WTC11 (cell line): ENCODE measurements around the gene CSKMT. TPM values are rescaled to one million over a fixed set of nuclear protein-coding genes. Genes with fewer than 3 reads are reported as not detected.

Experiments used
- ATAC-seq: fragments of 200-7000 bp; cut with Tn5 transposase; 2 replicates; pipeline ENCODE4 v1.10.0; 2021; ENCODE audit warnings: mild to moderate bottlenecking, moderate library complexity
- CTCF ChIA-PET: fragments of 300-600 bp; sonication (Branson Sonifier 250); formaldehyde crosslinking; loops from one replicate; lab custom pipeline; 2021; ENCODE audit warnings: antibody characterized with exemption; lab: Charles Lee
- POLR2A ChIA-PET: fragments of 350-600 bp; sonication (Branson Sonifier 250); formaldehyde crosslinking; loops from one replicate; lab custom pipeline; 2021; ENCODE audit warnings: antibody characterized with exemption; lab: Charles Lee
- DNase-seq: peaks from one replicate; pipeline ENCODE4 v3.0.0; 2021; ENCODE audit warnings: low spot score
- H3K27ac Mint-ChIP-seq: 2 replicates; pipeline ENCODE4 v1.8.0; 2021; ENCODE audit warnings: mixed read lengths
- H3K27me3 Mint-ChIP-seq: 2 replicates; pipeline ENCODE4 v1.8.0; 2021; ENCODE audit warnings: low read depth, mild to moderate bottlenecking, moderate library complexity, mixed read lengths
- H3K36me3 Mint-ChIP-seq: 2 replicates; pipeline ENCODE4 v1.8.0; 2021; ENCODE audit warnings: mixed read lengths
- H3K4me1 Mint-ChIP-seq: 2 replicates; pipeline ENCODE4 v1.8.0; 2022; ENCODE audit warnings: mixed read lengths
- H3K4me3 Mint-ChIP-seq: 2 replicates; pipeline ENCODE4 v1.8.0; 2021; ENCODE audit warnings: mild to moderate bottlenecking, moderate library complexity, mixed read lengths
- H3K9me3 Mint-ChIP-seq: 2 replicates; pipeline ENCODE4 v1.8.0; 2021; ENCODE audit warnings: mixed read lengths
- FOXJ3 ChIP-seq: sonication (generic); formaldehyde crosslinking; IDR thresholded peaks from 2 replicates; pipeline ENCODE4 v1.9.0; 2021; ENCODE audit warnings: missing genetic modification reagents, mild to moderate bottlenecking, borderline replicate concordance
- FOXK1 ChIP-seq: sonication (generic); formaldehyde crosslinking; IDR thresholded peaks from 2 replicates; pipeline ENCODE4 v1.8.0; 2022; ENCODE audit warnings: mild to moderate bottlenecking, moderate library complexity, missing genetic modification reagents
- HMGA2 ChIP-seq: fragments of 250-450 bp; sonication (Bioruptor Pico); IDR thresholded peaks from 2 replicates; pipeline ENCODE4 v1.4.0; 2021; ENCODE audit warnings: mild to moderate bottlenecking, moderate library complexity
- JAZF1 ChIP-seq: fragments of 250-450 bp; sonication (Bioruptor Pico); IDR thresholded peaks from 2 replicates; pipeline ENCODE4 v1.9.0; 2021; ENCODE audit warnings: moderate library complexity, mild to moderate bottlenecking, inconsistent platforms
- KAT7 ChIP-seq: sonication (generic); formaldehyde crosslinking; IDR thresholded peaks from 2 replicates; pipeline ENCODE4 v1.8.1; 2023; ENCODE audit warnings: missing genetic modification reagents, mild to moderate bottlenecking, borderline replicate concordance
- NFYB ChIP-seq: sonication (generic); formaldehyde crosslinking; conservative IDR thresholded peaks from 2 replicates; pipeline ENCODE4 v1.8.0; 2022; ENCODE audit warnings: low read depth, missing genetic modification reagents
- NR1H2 ChIP-seq: sonication (generic); formaldehyde crosslinking; IDR thresholded peaks from 2 replicates; pipeline ENCODE4 v1.9.0; 2021; ENCODE audit warnings: mild to moderate bottlenecking, moderate library complexity, missing genetic modification reagents
- RELA ChIP-seq: sonication (generic); formaldehyde crosslinking; IDR thresholded peaks from 2 replicates; pipeline ENCODE4 v1.8.1; 2022; ENCODE audit warnings: missing genetic modification reagents, mild to moderate bottlenecking, borderline replicate concordance
- TEAD1 ChIP-seq: sonication (generic); formaldehyde crosslinking; IDR thresholded peaks from 2 replicates; pipeline ENCODE4 v1.8.0; 2022; ENCODE audit warnings: mild to moderate bottlenecking, missing genetic modification reagents
- TP53 ChIP-seq: sonication (generic); formaldehyde crosslinking; IDR thresholded peaks from 2 replicates; pipeline ENCODE4 v1.8.1; 2023; ENCODE audit warnings: mild to moderate bottlenecking, missing genetic modification reagents
- ZBTB21 ChIP-seq: sonication (generic); formaldehyde crosslinking; IDR thresholded peaks from 2 replicates; pipeline ENCODE4 v1.8.1; 2023; ENCODE audit warnings: mild to moderate bottlenecking, missing genetic modification reagents, borderline replicate concordance
- ZNF121 ChIP-seq: sonication (generic); formaldehyde crosslinking; IDR thresholded peaks from 2 replicates; pipeline ENCODE4 v1.8.0; 2023; ENCODE audit warnings: missing genetic modification reagents
- ZNF219 ChIP-seq: sonication (generic); formaldehyde crosslinking; IDR thresholded peaks from 2 replicates; pipeline ENCODE4 v1.8.0; 2023; ENCODE audit warnings: missing genetic modification reagents, mild to moderate bottlenecking, borderline replicate concordance
- ZNF263 ChIP-seq: sonication (generic); formaldehyde crosslinking; IDR thresholded peaks from 2 replicates; pipeline ENCODE4 v1.8.1; 2022; ENCODE audit warnings: low read depth, mild to moderate bottlenecking, moderate library complexity, missing genetic modification reagents
- ZNF317 ChIP-seq: sonication (generic); formaldehyde crosslinking; IDR thresholded peaks from 2 replicates; pipeline ENCODE4 v1.8.1; 2023; ENCODE audit warnings: low read depth, mild to moderate bottlenecking, moderate library complexity, missing genetic modification reagents, borderline replicate concordance
- ZNF416 ChIP-seq: fragments of 250-450 bp; sonication (Bioruptor Pico); IDR thresholded peaks from 2 replicates; pipeline ENCODE4 v1.9.0; 2021; ENCODE audit warnings: mild to moderate bottlenecking, inconsistent platforms
- total RNA-seq: library from RNA; stranded (reverse); gene quantifications from 3 replicates; pipeline ENCODE4 v1.2.3, GENCODE V29; 2021
- TF ChIP-seq, protein P1 (sequence below): fragments of 250-450 bp; sonication (Bioruptor Pico); IDR thresholded peaks from 2 replicates; pipeline ENCODE4 v1.8.0; 2021; ENCODE audit warnings: mild to moderate bottlenecking
- TF ChIP-seq, protein P2 (sequence below): sonication (generic); formaldehyde crosslinking; IDR thresholded peaks from 2 replicates; pipeline ENCODE4 v1.8.0; 2023; ENCODE audit warnings: missing genetic modification reagents, mild to moderate bottlenecking, borderline replicate concordance
- TF ChIP-seq, protein P3 (sequence below): fragments of 250-450 bp; sonication (Bioruptor Pico); IDR thresholded peaks from 2 replicates; pipeline ENCODE4 v1.9.0; 2021; ENCODE audit warnings: mild to moderate bottlenecking
- TF ChIP-seq, protein P4 (sequence below): fragments of 250-450 bp; sonication (Bioruptor Pico); IDR thresholded peaks from 2 replicates; pipeline ENCODE4 v1.9.0; 2021; ENCODE audit warnings: moderate library complexity, mild to moderate bottlenecking, inconsistent platforms, borderline replicate concordance
- TF ChIP-seq, protein P5 (sequence below): sonication (generic); formaldehyde crosslinking; IDR thresholded peaks from 2 replicates; pipeline ENCODE4 v1.8.1; 2023; ENCODE audit warnings: mild to moderate bottlenecking, missing genetic modification reagents
- TF ChIP-seq, protein P6 (sequence below): sonication (generic); formaldehyde crosslinking; IDR thresholded peaks from 2 replicates; pipeline ENCODE4 v1.8.1; 2023; ENCODE audit warnings: mild to moderate bottlenecking, missing genetic modification reagents, moderate library complexity

CSKMT gene
- total RNA-seq, 1 experiment from 2014 or later, result 75.6 TPM

DNA sequence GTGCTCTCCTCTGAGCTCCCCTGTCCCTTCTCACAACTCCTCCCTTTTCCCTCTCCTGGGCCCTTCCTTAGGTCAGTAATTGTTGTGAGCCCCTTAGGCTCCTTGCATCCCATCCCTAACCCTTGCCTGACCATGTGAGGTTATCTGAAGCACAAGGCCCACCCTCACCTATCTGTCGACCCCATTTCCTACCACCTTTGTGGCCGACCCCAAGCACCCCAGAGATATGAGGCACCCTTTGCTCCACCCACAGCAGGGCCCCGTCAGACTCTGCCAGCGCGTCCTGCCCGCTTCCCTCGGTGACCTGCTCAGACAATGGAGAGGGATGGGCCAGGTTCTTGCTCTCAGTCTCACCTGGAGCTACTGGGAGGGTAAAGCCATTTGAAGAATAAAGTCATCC, 43.7 kb downstream of the CSKMT start:
- Mint-ChIP-seq H3K9me3 (no peaks in the 10 kb centered on the region), H3K4me1 (peaks cover 42% of the 10 kb centered on the region), H3K4me3 (peak overlapping the region; percentile 92), H3K27ac (peak overlapping the region; percentile 94), H3K36me3 (peaks cover 34% of the 10 kb centered on the region)
- ATAC-seq, result peak; percentile 4
- CTCF ChIA-PET, result interaction anchor here (0.5 to 4.0 kb wide), 13 partner anchors 14 to 284 kb away, joined by 3 to 24 read pairs (median 3); partner anchors contain the start of genes C11orf98, CSKMT, HNRNPUL2 and TAF6L
- no peak for TF ChIP-seq ZNF219
- TF ChIP-seq, protein P1, sequence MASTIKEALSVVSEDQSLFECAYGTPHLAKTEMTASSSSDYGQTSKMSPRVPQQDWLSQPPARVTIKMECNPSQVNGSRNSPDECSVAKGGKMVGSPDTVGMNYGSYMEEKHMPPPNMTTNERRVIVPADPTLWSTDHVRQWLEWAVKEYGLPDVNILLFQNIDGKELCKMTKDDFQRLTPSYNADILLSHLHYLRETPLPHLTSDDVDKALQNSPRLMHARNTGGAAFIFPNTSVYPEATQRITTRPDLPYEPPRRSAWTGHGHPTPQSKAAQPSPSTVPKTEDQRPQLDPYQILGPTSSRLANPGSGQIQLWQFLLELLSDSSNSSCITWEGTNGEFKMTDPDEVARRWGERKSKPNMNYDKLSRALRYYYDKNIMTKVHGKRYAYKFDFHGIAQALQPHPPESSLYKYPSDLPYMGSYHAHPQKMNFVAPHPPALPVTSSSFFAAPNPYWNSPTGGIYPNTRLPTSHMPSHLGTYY (CRISPR knock-in tag), result no peak
- TF ChIP-seq ZNF416 (CRISPR knock-in tag), result no peak
- TF ChIP-seq, protein P2, sequence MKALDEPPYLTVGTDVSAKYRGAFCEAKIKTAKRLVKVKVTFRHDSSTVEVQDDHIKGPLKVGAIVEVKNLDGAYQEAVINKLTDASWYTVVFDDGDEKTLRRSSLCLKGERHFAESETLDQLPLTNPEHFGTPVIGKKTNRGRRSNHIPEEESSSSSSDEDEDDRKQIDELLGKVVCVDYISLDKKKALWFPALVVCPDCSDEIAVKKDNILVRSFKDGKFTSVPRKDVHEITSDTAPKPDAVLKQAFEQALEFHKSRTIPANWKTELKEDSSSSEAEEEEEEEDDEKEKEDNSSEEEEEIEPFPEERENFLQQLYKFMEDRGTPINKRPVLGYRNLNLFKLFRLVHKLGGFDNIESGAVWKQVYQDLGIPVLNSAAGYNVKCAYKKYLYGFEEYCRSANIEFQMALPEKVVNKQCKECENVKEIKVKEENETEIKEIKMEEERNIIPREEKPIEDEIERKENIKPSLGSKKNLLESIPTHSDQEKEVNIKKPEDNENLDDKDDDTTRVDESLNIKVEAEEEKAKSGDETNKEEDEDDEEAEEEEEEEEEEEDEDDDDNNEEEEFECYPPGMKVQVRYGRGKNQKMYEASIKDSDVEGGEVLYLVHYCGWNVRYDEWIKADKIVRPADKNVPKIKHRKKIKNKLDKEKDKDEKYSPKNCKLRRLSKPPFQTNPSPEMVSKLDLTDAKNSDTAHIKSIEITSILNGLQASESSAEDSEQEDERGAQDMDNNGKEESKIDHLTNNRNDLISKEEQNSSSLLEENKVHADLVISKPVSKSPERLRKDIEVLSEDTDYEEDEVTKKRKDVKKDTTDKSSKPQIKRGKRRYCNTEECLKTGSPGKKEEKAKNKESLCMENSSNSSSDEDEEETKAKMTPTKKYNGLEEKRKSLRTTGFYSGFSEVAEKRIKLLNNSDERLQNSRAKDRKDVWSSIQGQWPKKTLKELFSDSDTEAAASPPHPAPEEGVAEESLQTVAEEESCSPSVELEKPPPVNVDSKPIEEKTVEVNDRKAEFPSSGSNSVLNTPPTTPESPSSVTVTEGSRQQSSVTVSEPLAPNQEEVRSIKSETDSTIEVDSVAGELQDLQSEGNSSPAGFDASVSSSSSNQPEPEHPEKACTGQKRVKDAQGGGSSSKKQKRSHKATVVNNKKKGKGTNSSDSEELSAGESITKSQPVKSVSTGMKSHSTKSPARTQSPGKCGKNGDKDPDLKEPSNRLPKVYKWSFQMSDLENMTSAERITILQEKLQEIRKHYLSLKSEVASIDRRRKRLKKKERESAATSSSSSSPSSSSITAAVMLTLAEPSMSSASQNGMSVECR (CRISPR knock-in tag), result no peak
- no peak for TF ChIP-seq RELA (CRISPR knock-in tag)
- TF ChIP-seq ZNF121 (CRISPR knock-in tag), result no peak
- TF ChIP-seq FOXK1 (CRISPR knock-in tag), result no peak
- no peak for TF ChIP-seq NR1H2 (CRISPR knock-in tag)
- TF ChIP-seq, protein P3, sequence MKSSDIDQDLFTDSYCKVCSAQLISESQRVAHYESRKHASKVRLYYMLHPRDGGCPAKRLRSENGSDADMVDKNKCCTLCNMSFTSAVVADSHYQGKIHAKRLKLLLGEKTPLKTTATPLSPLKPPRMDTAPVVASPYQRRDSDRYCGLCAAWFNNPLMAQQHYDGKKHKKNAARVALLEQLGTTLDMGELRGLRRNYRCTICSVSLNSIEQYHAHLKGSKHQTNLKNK (CRISPR knock-in tag), result no peak
- TF ChIP-seq ZBTB21 (CRISPR knock-in tag), result no peak
- TF ChIP-seq, protein P4, sequence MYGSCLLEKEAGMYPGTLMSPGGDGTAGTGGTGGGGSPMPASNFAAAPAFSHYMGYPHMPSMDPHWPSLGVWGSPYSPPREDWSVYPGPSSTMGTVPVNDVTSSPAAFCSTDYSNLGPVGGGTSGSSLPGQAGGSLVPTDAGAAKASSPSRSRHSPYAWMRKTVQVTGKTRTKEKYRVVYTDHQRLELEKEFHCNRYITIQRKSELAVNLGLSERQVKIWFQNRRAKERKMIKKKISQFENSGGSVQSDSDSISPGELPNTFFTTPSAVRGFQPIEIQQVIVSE (CRISPR knock-in tag), result no peak
- TF ChIP-seq JAZF1, result no peak
- TF ChIP-seq, protein P5, sequence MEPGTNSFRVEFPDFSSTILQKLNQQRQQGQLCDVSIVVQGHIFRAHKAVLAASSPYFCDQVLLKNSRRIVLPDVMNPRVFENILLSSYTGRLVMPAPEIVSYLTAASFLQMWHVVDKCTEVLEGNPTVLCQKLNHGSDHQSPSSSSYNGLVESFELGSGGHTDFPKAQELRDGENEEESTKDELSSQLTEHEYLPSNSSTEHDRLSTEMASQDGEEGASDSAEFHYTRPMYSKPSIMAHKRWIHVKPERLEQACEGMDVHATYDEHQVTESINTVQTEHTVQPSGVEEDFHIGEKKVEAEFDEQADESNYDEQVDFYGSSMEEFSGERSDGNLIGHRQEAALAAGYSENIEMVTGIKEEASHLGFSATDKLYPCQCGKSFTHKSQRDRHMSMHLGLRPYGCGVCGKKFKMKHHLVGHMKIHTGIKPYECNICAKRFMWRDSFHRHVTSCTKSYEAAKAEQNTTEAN (CRISPR knock-in tag), result no peak
- TF ChIP-seq ZNF263 (CRISPR knock-in tag), result no peak
- TF ChIP-seq, all 79 proteins: peak for 0
- DNase-seq, result peak; percentile 45
- no peaks in the 10 kb centered on the region; the same call in 1 of the 2 replicates for H3K27me3 Mint-ChIP-seq
- POLR2A ChIA-PET, result interaction anchor here (0.6 to 6.0 kb wide), 14 partner anchors 18 to 148 kb away, joined by 3 to 35 read pairs (median 6); partner anchors contain the start of genes C11orf98, CSKMT, EEF1G and HNRNPUL2

DNA sequence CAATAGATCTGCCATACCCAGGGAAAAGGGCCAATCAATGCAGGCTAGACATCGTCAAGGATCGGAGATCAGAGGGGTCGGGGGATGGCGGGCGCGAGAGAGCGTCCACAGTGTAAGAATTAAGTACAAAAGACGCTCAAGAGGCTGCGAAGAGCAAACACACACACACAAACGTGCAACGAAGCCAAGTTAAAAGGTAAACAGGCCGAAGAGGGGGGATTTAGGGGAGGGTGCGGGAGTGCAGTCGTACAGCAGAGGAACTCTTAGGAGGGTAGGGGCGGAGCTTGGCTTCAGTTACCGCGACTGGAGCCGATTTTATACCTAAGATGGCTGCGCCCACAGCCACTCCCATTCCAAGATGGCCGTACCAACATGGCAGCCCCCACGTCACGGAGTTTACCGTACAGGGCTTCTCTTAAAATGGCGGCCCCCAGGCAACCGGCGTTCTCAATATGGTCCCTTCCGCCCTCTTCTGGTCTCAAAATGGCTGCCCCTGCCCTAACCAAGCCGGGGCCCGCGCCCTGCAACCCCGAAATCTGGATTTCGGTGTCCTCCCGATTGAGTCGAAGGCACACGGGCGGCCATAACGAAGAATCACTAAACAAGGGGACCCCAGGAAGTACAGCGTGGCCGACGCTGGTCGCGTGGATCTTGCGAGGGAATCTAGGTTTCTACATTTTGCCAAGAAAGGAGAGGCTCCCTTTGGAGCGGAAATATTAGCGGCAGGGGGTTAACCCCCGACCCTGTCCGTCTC, 44.3 kb downstream of the CSKMT start:
- DNase-seq, result peak; percentile 96
- ChIA-PET CTCF (interaction anchor here (0.6 to 4.0 kb wide), 12 partner anchors 15 to 285 kb away, joined by 3 to 24 read pairs (median 3); partner anchors contain the start of genes C11orf98, CSKMT, HNRNPUL2 and STX5), POLR2A (interaction anchor here (0.6 to 6.0 kb wide), 15 partner anchors 18 to 321 kb away, joined by 3 to 35 read pairs (median 7); partner anchors contain the start of genes C11orf98, CSKMT, EEF1G and HNRNPUL2)
- peaks cover 38% of the 10 kb centered on the region for H3K36me3 Mint-ChIP-seq
- peak overlapping the region; percentile 92 for H3K4me3 Mint-ChIP-seq
- H3K4me1 Mint-ChIP-seq, result peaks cover 46% of the 10 kb centered on the region
- no peaks in the 10 kb centered on the region for H3K9me3 Mint-ChIP-seq
- peak overlapping the region; percentile 100 for H3K27ac Mint-ChIP-seq
- ATAC-seq, result peak; percentile 51
- H3K27me3 Mint-ChIP-seq, result no peaks in the 10 kb centered on the region; the same call in 1 of the 2 replicates
- no peak for TF ChIP-seq JAZF1
- no peak for TF ChIP-seq ZNF317 (CRISPR knock-in tag)
- no peak for TF ChIP-seq KAT7 (CRISPR knock-in tag)
- TF ChIP-seq, protein P6, sequence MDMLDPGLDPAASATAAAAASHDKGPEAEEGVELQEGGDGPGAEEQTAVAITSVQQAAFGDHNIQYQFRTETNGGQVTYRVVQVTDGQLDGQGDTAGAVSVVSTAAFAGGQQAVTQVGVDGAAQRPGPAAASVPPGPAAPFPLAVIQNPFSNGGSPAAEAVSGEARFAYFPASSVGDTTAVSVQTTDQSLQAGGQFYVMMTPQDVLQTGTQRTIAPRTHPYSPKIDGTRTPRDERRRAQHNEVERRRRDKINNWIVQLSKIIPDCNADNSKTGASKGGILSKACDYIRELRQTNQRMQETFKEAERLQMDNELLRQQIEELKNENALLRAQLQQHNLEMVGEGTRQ, result no peak
- TF ChIP-seq FOXJ3 (CRISPR knock-in tag), result no peak
- no peak for TF ChIP-seq TEAD1 (CRISPR knock-in tag)
- no peak for TF ChIP-seq HMGA2 (CRISPR knock-in tag)
- no peak for TF ChIP-seq NFYB (CRISPR knock-in tag)
- TF ChIP-seq FOXK1 (CRISPR knock-in tag), result peak; percentile 13; the same call in 1 of the 2 replicates
- peak; percentile 3; the same call in 1 of the 2 replicates for TF ChIP-seq TP53
